GM06990 (cell line): ENCODE results near the gene CEP112.

ENCODE experiments used
- DNase-seq: peaks from one replicate; pipeline ENCODE4 v3.0.0-alpha.2; 2011; ENCODE audit not compliant: insufficient read length; ENCODE audit errors: extremely low read depth
- H3K27me3 ChIP-seq: replicated peaks from 2 replicates; pipeline ENCODE4 v1.6.0; 2011; ENCODE audit warnings: low read length; ENCODE audit not compliant: control insufficient read depth, insufficient read depth
- H3K36me3 ChIP-seq: 2 replicates; pipeline ENCODE4 v1.5.1; 2011; ENCODE audit warnings: low read length; ENCODE audit not compliant: control insufficient read depth, insufficient read depth
- H3K4me3 ChIP-seq: replicated peaks from 2 replicates; pipeline ENCODE4 v1.5.1; 2011; ENCODE audit warnings: low read depth, mild to moderate bottlenecking, control low read depth, low read length
- CTCF ChIP-seq: IDR thresholded peaks from 2 replicates; pipeline ENCODE4 v1.5.1; 2011; ENCODE audit warnings: low read length, control low read depth, mild to moderate bottlenecking, inconsistent platforms; ENCODE audit not compliant: insufficient read depth, poor library complexity, severe bottlenecking

Gene CEP112

GRCh38 chr17:66146394-66146793, 45.5 kb downstream of the CEP112 start:
- Histone ChIP-seq H3K27me3 (no peaks in the 10 kb centered on the region), H3K4me3 (no peak overlapping the region), H3K36me3 (no peaks in the 10 kb centered on the region)
- no peak for TF ChIP-seq CTCF
- no peak for DNase-seq

- DNase-seq: no peak
- TF ChIP-seq CTCF: no peak
- Histone ChIP-seq H3K4me3 (no peak overlapping the region), H3K27me3 (no peaks in the 10 kb centered on the region), H3K36me3 (no peaks in the 10 kb centered on the region)
Observed at GRCh38 chr17:66143657-66144282, 48.2 kb downstream of the CEP112 start.

- H3K36me3 ChIP-seq: no peaks in the 10 kb centered on the region
- H3K4me3 ChIP-seq: no peak overlapping the region
- TF ChIP-seq CTCF: no peak
- H3K27me3 ChIP-seq: no peaks in the 10 kb centered on the region
- DNase-seq: no peak
Observed at GRCh38 chr17:66142428-66142827, 49.5 kb downstream of the CEP112 start.

GRCh38 chr17:66138120-66138519, 53.8 kb downstream of the CEP112 start:
- H3K4me3 ChIP-seq: no peak overlapping the region
- DNase-seq: no peak
- no peak for TF ChIP-seq CTCF
- no peaks in the 10 kb centered on the region for H3K27me3 ChIP-seq
- no peaks in the 10 kb centered on the region for H3K36me3 ChIP-seq

- TF ChIP-seq CTCF: no peak
- H3K27me3 ChIP-seq: no peaks in the 10 kb centered on the region
- DNase-seq: no peak
- no peaks in the 10 kb centered on the region for H3K36me3 ChIP-seq
- H3K4me3 ChIP-seq: no peak overlapping the region
Observed at GRCh38 chr17:66135896-66136295, 56.0 kb downstream of the CEP112 start.

GRCh38 chr17:66135219-66135618, 56.7 kb downstream of the CEP112 start:
- Histone ChIP-seq H3K36me3 (no peaks in the 10 kb centered on the region), H3K4me3 (no peak overlapping the region), H3K27me3 (no peaks in the 10 kb centered on the region)
- no peak for DNase-seq
- TF ChIP-seq CTCF: no peak
